OCI-LY1 (cell line): Measurements from ENCODE around the gene KCNG4.

Experiments
- H2AFZ ChIP-seq: fragments of 200-600 bp; sonication (generic), shearing (Covaris generic); 2 replicates; pipeline ENCODE4 v1.6.0; 2014; ENCODE audit warnings: antibody characterized with exemption, mild to moderate bottlenecking, low read length
- H3F3A ChIP-seq: fragments of 200-600 bp; sonication (generic), shearing (Covaris generic); 2 replicates; pipeline ENCODE4 v1.6.0; 2014; ENCODE audit warnings: mild to moderate bottlenecking, antibody characterized with exemption, low read length, moderate library complexity; ENCODE audit not compliant: insufficient read depth
- H3K27ac ChIP-seq: fragments of 200-600 bp; sonication (generic); 2 replicates; pipeline ENCODE4 v1.5.1; 2014; ENCODE audit warnings: low read length, mixed run types, mild to moderate bottlenecking, low read depth; ENCODE audit not compliant: poor library complexity, severe bottlenecking
- H3K27me3 ChIP-seq: fragments of 200-600 bp; sonication (generic); 2 replicates; pipeline ENCODE4 v1.6.0; 2014; ENCODE audit warnings: antibody characterized with exemption, mild to moderate bottlenecking, low read length, moderate library complexity; ENCODE audit not compliant: insufficient read depth
- H3K36me3 ChIP-seq: fragments of 200-600 bp; sonication (generic); 2 replicates; pipeline ENCODE4 v1.6.1; 2014; ENCODE audit warnings: mild to moderate bottlenecking, antibody characterized with exemption, low read length, moderate library complexity, mixed read lengths; ENCODE audit not compliant: insufficient read depth
- H3K4me1 ChIP-seq: fragments of 200-600 bp; sonication (generic); 2 replicates; pipeline ENCODE4 v1.5.1; 2014; ENCODE audit warnings: mild to moderate bottlenecking, low read length, moderate library complexity; ENCODE audit not compliant: insufficient read depth, severe bottlenecking
- H3K4me2 ChIP-seq: fragments of 200-600 bp; sonication (generic), shearing (Covaris generic); 2 replicates; pipeline ENCODE4 v1.6.1; 2014; ENCODE audit warnings: low read length
- H3K4me3 ChIP-seq: fragments of 200-600 bp; sonication (generic); 2 replicates; pipeline ENCODE4 v1.5.1; 2014; ENCODE audit warnings: low read length, low read depth, mild to moderate bottlenecking, mixed read lengths; ENCODE audit not compliant: poor library complexity, severe bottlenecking
- H3K79me2 ChIP-seq: fragments of 200-600 bp; shearing (Covaris generic); 2 replicates; pipeline ENCODE4 v1.6.1; 2016; ENCODE audit warnings: mixed run types, low read length, mixed read lengths; ENCODE audit not compliant: insufficient read depth
- H3K9ac ChIP-seq: fragments of 200-600 bp; sonication (generic), shearing (Covaris generic); 2 replicates; pipeline ENCODE4 v1.6.1; 2014; ENCODE audit warnings: mild to moderate bottlenecking, low read length, mixed read lengths
- H3K9me2 ChIP-seq: fragments of 200-600 bp; sonication (generic), shearing (Covaris generic); 2 replicates; pipeline ENCODE4 v1.6.1; 2014; ENCODE audit warnings: low read depth, mild to moderate bottlenecking, low read length, mixed read lengths
- H3K9me3 ChIP-seq: fragments of 200-600 bp; shearing (Covaris generic); 2 replicates; pipeline ENCODE4 v1.6.1; 2014; ENCODE audit warnings: low read length, mixed read lengths
- H4K20me1 ChIP-seq: fragments of 200-600 bp; sonication (generic), shearing (Covaris generic); 2 replicates; pipeline ENCODE4 v1.6.0; 2016; ENCODE audit warnings: mild to moderate bottlenecking, low read length; ENCODE audit not compliant: insufficient read depth
- EZH2 ChIP-seq: fragments of 200-600 bp; sonication (generic), shearing (Covaris generic); IDR thresholded peaks from 2 replicates; pipeline ENCODE4 v1.8.0; 2017; ENCODE audit warnings: borderline replicate concordance, mixed run types, mild to moderate bottlenecking, antibody characterized with exemption, low read length, moderate library complexity, mixed read lengths
- TF ChIP-seq, protein P1 (sequence below): fragments of 200-600 bp; sonication (generic), shearing (Covaris generic); IDR thresholded peaks from 2 replicates; pipeline ENCODE4 v1.5.1; 2017; ENCODE audit warnings: mild to moderate bottlenecking, antibody characterized with exemption, low read length, moderate library complexity, mixed read lengths

KCNG4 gene

GRCh38 chr16:84196727-84197394, 43.0 kb downstream of the KCNG4 start:
- Histone ChIP-seq H4K20me1 (no peaks in the 10 kb centered on the region), H3K9ac (no peak overlapping the region), H3K27me3 (0 out of 2 replicates have a peak, but pooled peaks cover 4% of the 10 kb centered on the region), H3F3A (no peaks in the 10 kb centered on the region), H3K27ac (no peak overlapping the region), H3K79me2 (no peaks in the 10 kb centered on the region), H3K4me3 (no peak overlapping the region), H3K4me2 (no peak overlapping the region), H3K4me1 (peaks cover 19% of the 10 kb centered on the region), H3K9me2 (no peaks in the 10 kb centered on the region), H3K9me3 (no peaks in the 10 kb centered on the region), H2AFZ (no peak overlapping the region), H3K36me3 (no peaks in the 10 kb centered on the region)
- no peak for TF ChIP-seq EZH2
- TF ChIP-seq, protein P1, sequence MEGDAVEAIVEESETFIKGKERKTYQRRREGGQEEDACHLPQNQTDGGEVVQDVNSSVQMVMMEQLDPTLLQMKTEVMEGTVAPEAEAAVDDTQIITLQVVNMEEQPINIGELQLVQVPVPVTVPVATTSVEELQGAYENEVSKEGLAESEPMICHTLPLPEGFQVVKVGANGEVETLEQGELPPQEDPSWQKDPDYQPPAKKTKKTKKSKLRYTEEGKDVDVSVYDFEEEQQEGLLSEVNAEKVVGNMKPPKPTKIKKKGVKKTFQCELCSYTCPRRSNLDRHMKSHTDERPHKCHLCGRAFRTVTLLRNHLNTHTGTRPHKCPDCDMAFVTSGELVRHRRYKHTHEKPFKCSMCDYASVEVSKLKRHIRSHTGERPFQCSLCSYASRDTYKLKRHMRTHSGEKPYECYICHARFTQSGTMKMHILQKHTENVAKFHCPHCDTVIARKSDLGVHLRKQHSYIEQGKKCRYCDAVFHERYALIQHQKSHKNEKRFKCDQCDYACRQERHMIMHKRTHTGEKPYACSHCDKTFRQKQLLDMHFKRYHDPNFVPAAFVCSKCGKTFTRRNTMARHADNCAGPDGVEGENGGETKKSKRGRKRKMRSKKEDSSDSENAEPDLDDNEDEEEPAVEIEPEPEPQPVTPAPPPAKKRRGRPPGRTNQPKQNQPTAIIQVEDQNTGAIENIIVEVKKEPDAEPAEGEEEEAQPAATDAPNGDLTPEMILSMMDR = no peak

DNA sequence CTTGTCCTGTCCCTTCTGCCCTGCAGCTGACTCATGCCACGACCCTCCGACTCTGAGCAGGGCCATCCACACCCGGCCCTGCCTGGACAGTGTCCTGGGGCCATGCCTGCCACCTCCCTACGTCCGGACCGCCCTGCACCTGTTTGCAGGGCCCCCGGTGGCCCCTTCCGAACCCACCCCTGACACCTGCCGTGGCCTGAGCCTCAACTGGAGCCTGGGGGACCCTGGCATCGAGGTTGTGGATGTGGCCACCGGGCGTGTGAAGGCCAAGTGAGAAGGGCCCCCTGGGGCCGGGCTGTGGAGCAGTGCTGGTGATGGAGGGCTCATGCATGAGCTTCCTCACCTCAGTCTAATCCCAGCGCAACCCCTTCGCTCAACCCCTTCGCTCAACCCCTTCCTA, 43.7 kb downstream of the KCNG4 start:
- Histone ChIP-seq H3K36me3 (no peaks in the 10 kb centered on the region), H3K4me3 (no peak overlapping the region), H3K4me2 (no peak overlapping the region), H3K79me2 (no peaks in the 10 kb centered on the region), H3K9ac (no peak overlapping the region), H3K9me2 (no peaks in the 10 kb centered on the region), H4K20me1 (no peaks in the 10 kb centered on the region), H3K9me3 (no peaks in the 10 kb centered on the region), H3F3A (no peaks in the 10 kb centered on the region), H3K27me3 (0 out of 2 replicates have a peak, but pooled peaks cover 4% of the 10 kb centered on the region), H2AFZ (no peak overlapping the region), H3K27ac (no peak overlapping the region), H3K4me1 (peaks cover 19% of the 10 kb centered on the region)
- no peak for TF ChIP-seq EZH2
- TF ChIP-seq, protein P1 = no peak

DNA sequence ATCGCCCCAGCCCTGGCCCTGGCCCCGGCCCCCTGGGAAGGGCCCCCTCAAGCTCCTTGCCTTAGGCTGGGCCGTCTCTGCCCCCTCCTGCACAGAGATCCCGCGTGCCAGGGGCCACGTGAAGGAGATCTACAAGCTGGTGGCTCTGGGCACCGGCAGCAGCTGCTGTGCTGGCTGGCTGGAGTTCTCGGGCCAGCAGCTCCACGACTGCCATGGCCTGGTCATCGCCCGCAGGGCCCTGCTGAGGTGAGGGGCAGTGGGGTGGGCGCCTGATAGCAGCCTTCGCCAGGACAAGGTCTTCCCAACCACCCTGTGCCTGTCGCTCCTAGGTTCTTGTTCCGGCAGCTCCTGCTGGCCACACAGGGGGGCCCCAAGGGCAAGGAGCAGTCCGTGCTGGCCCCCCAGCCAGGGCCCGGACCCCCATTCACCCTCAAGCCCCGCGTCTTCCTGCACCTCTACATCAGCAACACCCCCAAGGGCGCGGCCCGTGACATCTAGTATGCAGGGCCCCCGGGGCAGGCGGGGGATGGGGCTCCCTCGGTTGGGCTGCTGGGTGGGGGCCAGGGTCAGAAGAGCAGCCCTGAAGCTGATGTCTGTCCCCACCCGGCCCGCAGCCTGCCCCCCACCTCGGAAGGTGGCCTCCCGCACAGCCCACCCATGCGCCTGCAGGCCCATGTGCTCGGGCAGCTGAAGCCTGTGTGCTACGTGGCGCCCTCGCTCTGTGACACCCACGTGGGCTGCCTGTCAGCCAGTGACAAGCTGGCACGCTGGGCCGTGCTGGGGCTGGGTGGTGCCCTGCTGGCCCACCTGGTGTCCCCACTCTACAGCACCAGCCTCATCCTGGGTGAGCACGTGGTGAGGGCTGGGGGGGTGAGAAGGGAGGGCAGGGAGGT, 44.4 kb downstream of the KCNG4 start:
- no peaks in the 10 kb centered on the region for H3K9me3 ChIP-seq
- H3K9me2 ChIP-seq = no peaks in the 10 kb centered on the region
- TF ChIP-seq, protein P1 = no peak
- no peak for TF ChIP-seq EZH2
- no peaks in the 10 kb centered on the region for H3F3A ChIP-seq
- H3K4me3 ChIP-seq = no peak overlapping the region
- no peak overlapping the region for H2AFZ ChIP-seq
- no peaks in the 10 kb centered on the region for H4K20me1 ChIP-seq
- no peak overlapping the region for H3K9ac ChIP-seq
- no peak overlapping the region for H3K4me2 ChIP-seq
- 0 out of 2 replicates have a peak, but pooled peaks cover 4% of the 10 kb centered on the region for H3K27me3 ChIP-seq
- no peaks in the 10 kb centered on the region for H3K79me2 ChIP-seq
- peaks cover 19% of the 10 kb centered on the region for H3K4me1 ChIP-seq
- no peak overlapping the region for H3K27ac ChIP-seq
- H3K36me3 ChIP-seq = no peaks in the 10 kb centered on the region
